Omental fat pad (tissue), 4 donors: ENCODE results near the gene URGCP. TPM values are rescaled to one million over a fixed set of nuclear protein-coding genes. Genes with fewer than 3 reads are reported as not detected.

ENCODE experiments used
- ATAC-seq: fragments of 150-250 bp; one replicate; pipeline ENCODE4 v1.9.1; 2016; ENCODE audit warnings: mild to moderate bottlenecking, moderate library complexity; ENCODE audit not compliant: low FRiP score
- DNase-seq: peaks from one replicate; pipeline ENCODE4 v3.0.0-alpha.2; 2019; ENCODE audit warnings: low spot score
- CTCF ChIP-seq, 3 donors: fragments of 450-650 bp; IDR thresholded peaks; one replicate each; pipeline ENCODE4 v1.5.1; 2016 to 2017; ENCODE audit warnings: antibody characterized with exemption in 3 of 3, mild to moderate bottlenecking in 3 of 3, moderate library complexity in 2 of 3
- total RNA-seq, 4 donors: library from RNA; depleted of rRNA; stranded (reverse); fragments of >200 nt; gene quantifications; one replicate each; pipeline ENCODE4 v1.1.0, GENCODE V29; 2016

URGCP gene
- total RNA-seq, 4 donors from 2014 or later: 25.2 to 45.3 (median 25.6) TPM

GRCh38 chr7:43931346-43931745, 24.9 kb upstream of the URGCP start:
- no peak for DNase-seq
- no peak for TF ChIP-seq CTCF (IDR thresholded peaks at IDR 0.05)
- ATAC-seq: no peak

GRCh38 chr7:43929529-43930457, 23.4 kb upstream of the URGCP start:
- ATAC-seq (no peak), DNase-seq (no peak)

GRCh38 chr7:43927810-43928209, 21.4 kb upstream of the URGCP start:
- ATAC-seq (no peak), DNase-seq (no peak)
- TF ChIP-seq CTCF (IDR thresholded peaks at IDR 0.05): no peak

More at GRCh38 chr7:43929529-43930457, 23.4 kb upstream of the URGCP start:
- no peak for TF ChIP-seq CTCF (IDR thresholded peaks at IDR 0.05)

- DNase-seq (no peak), ATAC-seq (peak; percentile 15)
- TF ChIP-seq CTCF (IDR thresholded peaks at IDR 0.05): no peak
These were observed 20.4 kb upstream of the URGCP start for GRCh38 chr7:43926798-43927123.

- ATAC-seq (peak; percentile 93), DNase-seq (peak; percentile 72)
- TF ChIP-seq CTCF (IDR thresholded peaks at IDR 0.05): no peak
These were observed 19.8 kb upstream of the URGCP start, which contains the start of gene UBE2D4 for GRCh38 chr7:43925984-43926797. Gene UBE2D4 (plus strand): TSS chr7:43926436. CDS start chr7:43926533, 97 bp downstream.

- ATAC-seq (no peak), DNase-seq (no peak)
- TF ChIP-seq CTCF (IDR thresholded peaks at IDR 0.05): no peak
These were observed 16.3 kb upstream of the URGCP start for GRCh38 chr7:43922726-43923125.
